LNCaP clone FGC (cell line): ENCODE data around the gene STRADA.

Experiments used
- DNase-seq: peaks from one replicate; pipeline ENCODE4 v3.0.0-alpha.2; 2011; ENCODE audit warnings: low read depth
- H3K4me3 ChIP-seq: 2 replicates; pipeline ENCODE4 v1.5.1; 2011; ENCODE audit warnings: mild to moderate bottlenecking, low read depth, low read length, control low read depth
- TF ChIP-seq, protein P1 (sequence below): IDR thresholded peaks from 2 replicates; pipeline ENCODE4 v1.5.1; 2012; ENCODE audit warnings: mild to moderate bottlenecking; ENCODE audit not compliant: control insufficient read depth, insufficient read depth; ENCODE audit errors: extremely low read depth

Gene STRADA

DNA sequence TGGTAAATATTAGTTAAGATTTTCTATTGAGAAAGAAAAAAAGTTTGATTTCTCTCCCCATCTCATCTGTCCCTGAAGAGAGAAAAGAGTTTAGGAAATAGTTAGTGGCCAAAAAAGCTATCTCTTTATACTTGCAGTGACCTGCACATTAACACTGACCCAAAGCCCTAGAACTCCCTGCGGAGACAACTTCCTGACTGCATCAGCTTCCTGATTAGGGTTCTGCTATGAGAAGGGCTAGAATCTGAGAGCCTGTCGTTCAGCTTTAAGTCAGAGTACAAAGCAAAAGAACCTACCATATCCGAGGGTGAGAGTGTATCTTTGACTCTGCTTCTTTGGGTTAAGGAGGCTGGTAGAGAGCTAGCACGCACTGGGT is 66.4 kb downstream of the STRADA start:
- TF ChIP-seq, protein P1, sequence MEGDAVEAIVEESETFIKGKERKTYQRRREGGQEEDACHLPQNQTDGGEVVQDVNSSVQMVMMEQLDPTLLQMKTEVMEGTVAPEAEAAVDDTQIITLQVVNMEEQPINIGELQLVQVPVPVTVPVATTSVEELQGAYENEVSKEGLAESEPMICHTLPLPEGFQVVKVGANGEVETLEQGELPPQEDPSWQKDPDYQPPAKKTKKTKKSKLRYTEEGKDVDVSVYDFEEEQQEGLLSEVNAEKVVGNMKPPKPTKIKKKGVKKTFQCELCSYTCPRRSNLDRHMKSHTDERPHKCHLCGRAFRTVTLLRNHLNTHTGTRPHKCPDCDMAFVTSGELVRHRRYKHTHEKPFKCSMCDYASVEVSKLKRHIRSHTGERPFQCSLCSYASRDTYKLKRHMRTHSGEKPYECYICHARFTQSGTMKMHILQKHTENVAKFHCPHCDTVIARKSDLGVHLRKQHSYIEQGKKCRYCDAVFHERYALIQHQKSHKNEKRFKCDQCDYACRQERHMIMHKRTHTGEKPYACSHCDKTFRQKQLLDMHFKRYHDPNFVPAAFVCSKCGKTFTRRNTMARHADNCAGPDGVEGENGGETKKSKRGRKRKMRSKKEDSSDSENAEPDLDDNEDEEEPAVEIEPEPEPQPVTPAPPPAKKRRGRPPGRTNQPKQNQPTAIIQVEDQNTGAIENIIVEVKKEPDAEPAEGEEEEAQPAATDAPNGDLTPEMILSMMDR = no peak
- no peak for DNase-seq
- 0 out of 2 replicates have a peak overlapping the region, but pooled peaks have one; percentile 27 for H3K4me3 ChIP-seq

DNA sequence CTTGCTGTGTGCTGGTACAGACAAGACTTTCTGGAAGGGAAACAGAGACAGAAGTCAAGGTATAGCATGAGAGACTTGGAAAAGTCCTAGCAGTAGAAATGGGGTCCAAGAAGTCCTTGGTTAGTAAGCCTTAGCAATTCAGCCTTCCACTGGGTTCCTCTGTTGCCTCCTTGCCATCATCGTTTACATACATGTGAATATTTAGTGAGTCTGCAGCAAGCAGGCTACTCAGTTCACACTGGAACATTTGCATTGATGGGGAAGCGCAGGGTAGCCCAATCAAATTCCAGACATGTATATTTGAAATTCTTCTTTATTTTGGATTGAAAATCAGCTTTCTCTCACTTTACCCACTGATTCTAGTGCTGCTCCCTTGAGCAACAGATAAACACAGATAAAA is 68.7 kb downstream of the STRADA start:
- TF ChIP-seq, protein P1 = no peak
- H3K4me3 ChIP-seq = no peak overlapping the region
- no peak for DNase-seq

DNA sequence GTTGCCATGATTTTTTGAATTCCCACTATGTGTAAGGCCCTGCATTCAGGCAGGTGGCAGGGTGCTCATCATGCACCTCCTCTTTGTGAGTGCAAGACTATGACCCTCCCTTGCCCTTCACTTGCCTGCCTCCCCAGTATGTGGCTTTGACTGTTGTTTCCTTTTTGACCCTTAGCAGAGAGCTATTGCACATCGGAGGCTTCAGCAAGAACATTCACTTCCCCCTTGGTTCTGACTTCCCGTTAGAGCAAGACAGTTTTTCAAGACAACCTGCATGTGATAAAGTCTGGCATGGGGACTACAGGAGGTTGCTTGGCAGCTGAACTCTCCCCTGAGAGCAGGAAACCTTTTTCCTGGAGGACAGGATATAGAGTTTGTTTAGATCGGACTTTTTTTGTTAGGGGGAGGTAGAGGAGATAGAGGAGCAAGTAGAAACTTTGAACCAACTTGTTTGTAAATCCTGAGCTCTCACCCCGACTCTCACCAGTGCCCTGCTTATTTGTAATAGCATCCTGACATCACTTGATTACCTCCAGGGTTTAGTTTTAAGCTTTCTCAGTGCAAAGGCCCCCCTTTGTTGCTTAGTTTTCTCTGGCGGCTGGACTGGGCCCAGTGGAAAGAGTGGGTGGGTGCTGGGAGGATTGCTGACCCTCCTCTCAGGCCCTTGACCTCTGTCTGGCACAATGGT is 75.9 kb downstream of the STRADA start:
- no peak overlapping the region for H3K4me3 ChIP-seq
- TF ChIP-seq, protein P1 = no peak
- no peak for DNase-seq

DNA sequence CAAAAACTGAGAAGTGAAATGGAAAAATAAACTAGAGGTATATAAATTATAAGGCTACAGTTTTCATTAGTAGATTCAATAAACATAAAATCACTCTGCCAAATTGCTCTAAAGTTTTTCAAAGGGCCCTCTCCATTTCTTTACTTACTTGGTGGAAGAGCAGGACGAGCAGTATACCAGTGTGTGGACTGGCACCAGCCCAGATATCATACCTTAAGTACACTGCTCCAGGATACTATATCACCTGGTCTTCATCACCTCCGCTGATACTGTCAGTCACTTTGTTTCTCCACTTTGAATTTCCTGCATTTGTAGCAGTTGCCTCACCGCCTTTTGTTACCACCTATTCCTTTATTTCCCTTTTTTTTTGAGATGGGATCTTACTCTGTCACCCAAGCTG is 81.7 kb downstream of the STRADA start:
- H3K4me3 ChIP-seq = no peak overlapping the region
- DNase-seq = peak; percentile 85
- TF ChIP-seq, protein P1 = no peak

DNA sequence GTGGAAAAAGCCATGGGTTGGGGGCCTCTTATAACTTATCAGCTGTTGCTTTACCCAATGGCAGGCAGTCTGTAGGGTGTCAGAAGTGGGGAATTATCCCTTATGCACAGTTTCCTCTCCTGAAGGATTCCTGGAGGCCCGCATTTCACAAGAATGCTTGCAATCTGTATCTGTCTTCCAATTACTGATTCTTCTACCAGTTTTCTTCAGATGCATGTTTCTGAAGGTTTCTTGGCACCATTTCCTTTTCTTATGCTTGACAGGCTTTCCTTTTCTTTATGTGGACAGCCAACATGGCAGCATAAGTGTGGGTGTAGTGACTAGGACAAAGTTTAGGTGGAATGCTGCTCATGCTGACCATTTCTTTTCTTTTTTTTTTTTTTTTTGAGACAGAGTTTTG is 83.2 kb downstream of the STRADA start:
- no peak overlapping the region for H3K4me3 ChIP-seq
- TF ChIP-seq, protein P1 = no peak
- no peak for DNase-seq

DNA sequence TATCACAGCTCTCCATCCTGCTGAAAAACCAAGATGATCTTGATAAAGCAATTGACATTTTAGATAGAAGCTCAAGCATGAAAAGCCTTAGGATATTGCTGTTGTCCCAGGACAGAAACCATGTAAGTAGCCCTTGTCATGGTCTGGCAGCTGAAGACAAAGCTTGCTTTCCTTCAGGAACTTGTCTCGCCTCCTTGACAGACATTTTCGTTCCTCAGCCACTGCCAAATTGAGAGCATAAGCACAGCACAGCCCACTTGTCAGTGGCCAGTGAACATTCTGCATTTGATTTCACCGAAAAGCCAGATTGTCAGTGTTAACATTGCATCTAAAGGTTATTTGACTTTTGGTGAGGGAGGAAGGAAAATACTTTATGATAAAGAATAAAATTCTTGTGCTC is 83.8 kb downstream of the STRADA start:
- TF ChIP-seq, protein P1 = no peak
- no peak overlapping the region for H3K4me3 ChIP-seq
- DNase-seq = no peak

DNA sequence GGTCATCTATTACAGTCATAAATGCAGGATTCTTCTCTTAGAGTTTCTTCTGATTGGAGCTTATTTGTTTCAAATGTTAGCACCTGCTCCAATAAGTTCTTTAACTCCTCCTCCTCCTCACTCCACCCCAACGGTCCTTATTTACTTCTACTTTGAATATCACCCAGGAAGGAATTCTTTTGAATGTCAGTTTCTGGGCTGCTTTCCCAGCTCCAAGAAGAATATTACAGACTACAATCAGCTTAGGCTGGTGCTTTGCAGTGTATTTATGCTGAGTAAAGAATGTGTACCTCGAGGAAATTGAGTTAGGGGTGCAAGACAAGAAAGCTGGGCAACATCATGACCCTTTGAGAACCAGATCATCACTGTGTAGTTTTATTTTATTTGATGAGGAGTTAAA is 88.5 kb downstream of the STRADA start:
- TF ChIP-seq, protein P1 = no peak
- DNase-seq = no peak
- no peak overlapping the region for H3K4me3 ChIP-seq
